Stimulated activated CD4-positive, alpha-beta T cell treated with anti-CD3 and anti-CD28 coated beads, Interleukin-4, amount 100 ng/mL, for 4 hours (primary cell): Measurements from ENCODE around the gene WDR44.
A peak's percentile ranks its signal among the peaks of the same experiment; 100 is the strongest.
"Not testable (repeated sequence)": the region's sequence is repeated elsewhere in the genome, so short reads cannot be mapped to it uniquely, and the experiment has no call there.

ENCODE experiments used
- DNase-seq, 2 experiments: peaks; one replicate each; pipeline ENCODE4 v3.0.0-alpha.2; 2020

The WDR44 gene

GRCh38 chrX:118345464-118346257 lies at the start of gene WDR44:
Gene WDR44 (plus strand): TSS chrX:118346106. CDS start chrX:118346504, 398 bp downstream.
- peak; percentile 88 to 94 for DNase-seq

- not testable (repeated sequence) for DNase-seq
These were observed 40.1 kb upstream of the WDR44 start for GRCh38 chrX:118305827-118306226.

- DNase-seq = no peak
These were observed 30.4 kb upstream of the WDR44 start for GRCh38 chrX:118315529-118315928.

GRCh38 chrX:118324588-118324987 lies 21.3 kb upstream of the WDR44 start:
- DNase-seq = no peak

- DNase-seq = no peak
These were observed 20.5 kb upstream of the WDR44 start for GRCh38 chrX:118325453-118325852.

GRCh38 chrX:118329175-118329574 lies 16.7 kb upstream of the WDR44 start:
- no peak for DNase-seq

- no peak for DNase-seq
These were observed 8.2 kb upstream of the WDR44 start for GRCh38 chrX:118337687-118338086.

- no peak for DNase-seq
These were observed 7.0 kb upstream of the WDR44 start for GRCh38 chrX:118338930-118339329.

- DNase-seq = no peak
These were observed 852 bp upstream of the WDR44 start for GRCh38 chrX:118345045-118345463.

GRCh38 chrX:118346258-118347094 lies 570 bp downstream of the WDR44 start:
- peak; percentile 42 to 47 for DNase-seq

- no peak for DNase-seq
These were observed 1.2 kb downstream of the WDR44 start for GRCh38 chrX:118347131-118347530.

- no peak for DNase-seq
These were observed 1.8 kb downstream of the WDR44 start for GRCh38 chrX:118347736-118348135.

GRCh38 chrX:118348186-118348810 lies 2.4 kb downstream of the WDR44 start:
- no peak for DNase-seq

- DNase-seq = no peak
These were observed 3.3 kb downstream of the WDR44 start for GRCh38 chrX:118349188-118349587.

- no peak for DNase-seq
These were observed 4.3 kb downstream of the WDR44 start for GRCh38 chrX:118350221-118350620.

- no peak for DNase-seq
These were observed 4.8 kb downstream of the WDR44 start for GRCh38 chrX:118350706-118351105.

GRCh38 chrX:118352566-118352965 lies 6.7 kb downstream of the WDR44 start:
- DNase-seq = no peak

- no peak for DNase-seq
These were observed 7.4 kb downstream of the WDR44 start for GRCh38 chrX:118353081-118353850.

- no peak for DNase-seq
These were observed 9.5 kb downstream of the WDR44 start for GRCh38 chrX:118355225-118355920.

- DNase-seq = no peak
These were observed 10.3 kb downstream of the WDR44 start for GRCh38 chrX:118356154-118356701.

- no peak for DNase-seq
These were observed 14.7 kb downstream of the WDR44 start for GRCh38 chrX:118360429-118361125.
